GM18517 (cell line): Measurements from ENCODE around the gene ATG5.
"Not testable (repeated sequence)": the region's sequence is repeated elsewhere in the genome, so short reads cannot be mapped to it uniquely, and the experiment has no call there.

ENCODE experiments used
- ATAC-seq: cut with Tn5 transposase; IDR thresholded peaks from one replicate; pipeline ENCODE4 v1.9.1; 2021; ENCODE audit warnings: mild to moderate bottlenecking, moderate library complexity; ENCODE audit not compliant: unreplicated experiment

Gene ATG5

DNA sequence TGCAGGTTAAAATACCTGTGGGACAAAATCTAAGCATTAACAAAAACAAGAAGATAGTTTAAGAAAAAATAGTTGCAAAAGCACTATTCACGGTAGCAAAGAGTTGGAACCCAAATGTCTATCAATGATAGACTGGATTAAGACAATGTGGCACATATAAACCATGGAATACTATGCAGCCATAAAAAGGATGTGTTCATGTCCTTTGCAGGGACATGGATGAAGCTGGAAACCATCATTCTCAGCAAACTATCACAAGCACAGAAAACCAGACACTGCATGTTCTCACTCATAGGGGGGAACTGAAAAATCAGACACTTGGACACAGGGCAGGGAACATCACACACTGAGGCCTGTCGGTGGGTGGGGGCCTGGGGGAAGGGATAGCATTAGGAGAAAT, 65.8 kb downstream of the ATG5 start:
- ATAC-seq: not testable (repeated sequence)

DNA sequence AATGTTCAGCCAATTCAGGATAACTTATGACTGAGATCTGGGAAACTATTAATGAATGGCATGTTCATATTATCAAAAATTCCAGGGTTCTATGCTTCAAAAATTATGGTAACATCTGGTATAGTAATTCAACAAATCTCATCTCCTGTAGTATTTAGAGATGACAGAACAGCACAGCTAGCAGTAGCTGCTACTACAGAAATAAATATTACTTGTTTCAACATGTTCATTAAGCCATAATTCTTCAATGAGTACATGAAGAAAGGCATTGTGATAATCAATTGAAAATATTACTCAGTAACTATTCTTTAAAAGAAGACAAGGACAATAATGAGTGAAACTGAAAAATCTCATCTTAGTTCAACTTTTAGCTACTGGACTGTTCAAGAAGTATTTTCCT, 66.8 kb downstream of the ATG5 start:
- no peak for ATAC-seq

DNA sequence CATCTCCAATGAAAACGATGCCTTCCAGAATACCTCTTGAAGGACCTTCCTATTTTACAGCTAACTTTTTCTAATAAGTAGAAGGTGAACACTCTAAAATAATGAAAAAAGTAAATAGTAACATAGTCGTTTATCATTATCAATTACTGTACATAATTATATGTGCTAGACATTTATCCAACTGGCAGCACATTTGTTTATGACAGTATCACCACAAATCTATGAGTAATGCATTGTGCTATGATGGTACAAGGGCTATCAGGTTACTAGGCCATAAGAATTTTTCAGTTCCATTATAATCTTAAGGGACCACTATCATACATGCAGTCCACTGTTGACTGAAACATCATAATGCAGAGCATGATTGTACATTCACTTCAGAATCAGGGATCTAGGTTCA, 68.4 kb downstream of the ATG5 start:
- ATAC-seq: no peak

DNA sequence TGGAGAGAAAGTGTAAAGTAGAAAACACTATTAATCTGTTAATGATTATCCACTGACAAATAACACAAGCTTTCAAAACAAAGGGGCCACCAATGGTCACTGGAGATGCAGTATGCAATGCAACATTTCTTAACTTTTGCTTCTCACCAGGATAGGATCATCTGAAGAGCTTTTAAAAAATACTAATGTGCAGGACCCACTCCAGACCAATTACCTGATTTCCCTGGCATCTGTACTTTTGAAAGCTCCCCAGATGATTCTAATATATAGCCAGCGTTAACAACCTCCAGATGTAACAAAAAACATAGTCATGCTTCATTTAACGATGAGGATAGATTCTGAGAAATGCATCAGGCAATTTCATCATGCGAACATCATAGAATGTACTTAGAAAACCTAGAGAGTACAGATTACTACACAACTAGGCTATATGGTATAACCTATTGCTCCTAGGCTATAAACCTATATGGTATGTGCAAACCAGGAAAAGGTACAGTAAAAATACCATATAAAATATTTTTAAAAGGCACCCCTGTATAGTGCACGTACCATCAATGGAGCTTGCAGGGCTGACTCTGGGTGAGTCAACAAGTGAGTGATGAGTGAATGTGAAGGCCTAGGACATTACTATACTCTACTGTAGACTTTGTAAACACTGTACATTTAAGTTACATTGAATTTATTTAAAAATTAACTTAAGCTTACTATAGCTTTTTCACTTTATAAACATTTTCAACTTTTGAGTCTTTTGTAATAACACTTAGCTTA, 69.2 kb downstream of the ATG5 start:
- no peak for ATAC-seq

DNA sequence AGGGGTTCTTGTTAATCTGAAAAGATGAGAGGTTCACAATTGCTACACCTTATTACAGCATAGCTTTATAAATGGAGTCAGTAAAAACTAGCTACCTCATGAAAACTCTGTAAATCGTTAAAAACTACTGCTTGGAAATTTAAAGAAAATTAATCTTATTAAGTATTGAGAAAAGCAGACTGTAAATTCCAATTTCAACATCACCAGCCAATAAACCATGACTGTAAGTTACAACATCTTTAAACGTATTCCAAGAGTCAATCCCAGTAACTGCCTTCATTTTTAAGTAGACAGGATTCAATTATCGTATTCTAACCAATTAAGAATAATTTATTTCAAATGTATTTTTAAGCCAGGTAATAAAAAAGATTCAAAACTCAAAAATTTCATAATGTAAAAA, 70.3 kb downstream of the ATG5 start:
- ATAC-seq: no peak

- ATAC-seq: no peak
Observed at GRCh38 chr6:106254636-106255035, 70.9 kb downstream of the ATG5 start.

DNA sequence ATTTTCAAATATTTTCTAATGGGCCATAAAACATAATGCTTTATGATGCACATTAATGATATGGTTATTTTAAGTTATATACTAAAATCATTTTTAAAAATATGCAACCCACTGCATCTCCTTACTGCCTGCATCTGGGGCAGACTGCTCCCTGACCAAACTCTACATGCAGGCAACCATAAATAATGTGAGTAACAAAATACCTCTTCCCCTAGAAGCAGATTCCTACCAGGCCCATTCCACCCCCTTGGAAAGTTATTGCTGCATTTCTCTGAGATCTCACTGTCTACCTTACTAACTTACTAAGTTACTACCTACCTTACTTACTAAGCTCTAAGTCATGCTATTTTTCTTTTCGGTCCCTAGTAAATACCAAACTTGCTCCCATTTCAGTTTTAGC, 71.8 kb downstream of the ATG5 start:
- no peak for ATAC-seq

DNA sequence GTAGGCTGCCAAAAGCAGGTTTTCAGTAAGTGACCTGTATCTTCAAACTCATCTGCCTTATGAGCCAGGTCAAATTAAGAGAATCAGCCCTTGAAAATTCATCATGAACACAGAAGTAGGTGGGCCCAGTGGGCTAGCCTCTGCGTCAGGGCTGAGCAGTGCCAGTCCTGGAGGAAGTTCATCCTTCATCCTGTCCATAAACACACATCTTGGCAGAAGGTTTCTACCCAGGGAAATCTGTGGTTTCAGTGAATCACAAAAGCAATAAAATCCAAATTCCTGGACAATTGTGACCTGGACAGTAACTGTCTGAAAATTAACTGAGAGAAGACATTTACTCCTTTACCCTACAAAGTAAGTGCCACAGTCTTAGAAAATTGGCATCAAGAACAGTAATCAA, 72.4 kb downstream of the ATG5 start:
- no peak for ATAC-seq

DNA sequence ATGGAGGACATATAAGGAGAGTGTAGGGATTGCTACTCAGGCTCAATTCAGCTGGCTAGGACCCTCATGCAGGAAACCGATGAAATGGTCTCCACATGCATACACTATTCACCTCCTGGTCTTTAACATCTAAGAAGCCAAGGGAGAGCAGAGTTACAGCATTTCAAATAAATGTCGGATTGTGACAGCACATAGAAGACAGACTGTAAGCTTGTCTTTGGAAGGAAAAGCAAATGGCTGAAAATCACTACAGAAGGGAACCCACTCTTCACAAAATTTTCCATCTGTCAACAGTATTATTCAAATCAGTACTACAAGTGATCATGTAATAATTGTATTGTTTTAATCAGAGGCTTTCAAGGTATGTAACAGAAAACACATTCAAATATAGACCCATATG, 72.9 kb downstream of the ATG5 start:
- ATAC-seq: no peak

DNA sequence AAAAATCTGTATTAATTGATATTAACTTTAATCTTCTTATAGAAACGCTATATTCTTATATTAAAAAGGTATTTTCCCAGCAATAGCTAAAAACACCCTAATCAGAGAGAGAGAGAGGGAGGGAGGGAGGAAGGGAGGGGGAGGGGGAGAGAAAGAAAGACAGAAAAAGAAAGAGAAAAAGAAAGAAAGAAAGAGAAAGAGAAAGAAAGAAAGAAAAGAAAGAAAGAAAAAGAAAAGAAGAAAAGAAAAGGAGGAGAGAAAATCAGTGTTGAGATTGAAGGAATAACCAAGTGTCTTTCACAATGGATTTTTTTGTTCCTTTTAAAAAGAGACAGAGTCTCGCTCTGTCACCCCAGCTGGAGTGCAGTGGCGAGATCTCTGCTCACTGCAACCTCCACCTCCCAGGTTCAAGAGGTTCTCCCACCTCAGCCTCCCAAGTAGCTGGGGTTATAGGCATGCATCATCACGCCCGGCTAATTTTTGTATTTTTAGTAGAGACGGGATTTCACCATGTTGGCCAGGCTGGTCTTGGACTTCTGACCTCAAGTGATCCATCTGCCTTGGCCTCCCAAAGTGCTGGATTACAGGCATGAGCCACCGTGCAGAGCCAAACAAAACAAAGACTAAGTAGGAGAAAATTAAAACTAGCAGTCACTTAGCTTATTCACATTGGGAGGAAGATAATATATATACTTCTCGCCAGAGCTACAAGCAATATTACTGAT, 73.9 kb downstream of the ATG5 start:
- ATAC-seq: not testable (repeated sequence)

- ATAC-seq: no peak
Observed at GRCh38 chr6:106250953-106251352, 74.6 kb downstream of the ATG5 start.

GRCh38 chr6:106249658-106250057, 75.9 kb downstream of the ATG5 start:
- no peak for ATAC-seq

- ATAC-seq: no peak
Observed at GRCh38 chr6:106247733-106248132, 77.8 kb downstream of the ATG5 start.

GRCh38 chr6:106247293-106247692, 78.3 kb downstream of the ATG5 start:
- ATAC-seq: no peak

GRCh38 chr6:106244931-106245330, 80.6 kb downstream of the ATG5 start:
- peak; percentile 87 for ATAC-seq

DNA sequence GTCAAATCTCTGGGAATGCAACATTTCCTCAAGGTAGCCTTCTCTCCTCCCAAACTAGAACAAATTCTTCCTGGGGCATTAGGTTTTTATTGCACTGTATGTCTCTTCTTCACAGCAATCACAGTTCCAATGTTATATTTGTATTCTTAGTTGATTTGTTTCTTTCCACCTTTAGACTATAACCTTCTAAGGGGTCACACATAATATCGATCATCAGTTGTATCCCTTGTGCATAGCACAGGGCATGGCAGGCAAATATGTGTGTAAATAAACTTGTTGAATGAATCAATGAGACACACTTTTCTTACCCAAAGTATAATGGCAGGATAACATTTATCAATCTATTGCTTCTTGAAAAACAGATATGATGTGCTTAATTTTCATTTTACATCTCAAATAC, 81.0 kb downstream of the ATG5 start:
- peak; percentile 18 for ATAC-seq

GRCh38 chr6:106243261-106243660, 82.3 kb downstream of the ATG5 start:
- no peak for ATAC-seq

DNA sequence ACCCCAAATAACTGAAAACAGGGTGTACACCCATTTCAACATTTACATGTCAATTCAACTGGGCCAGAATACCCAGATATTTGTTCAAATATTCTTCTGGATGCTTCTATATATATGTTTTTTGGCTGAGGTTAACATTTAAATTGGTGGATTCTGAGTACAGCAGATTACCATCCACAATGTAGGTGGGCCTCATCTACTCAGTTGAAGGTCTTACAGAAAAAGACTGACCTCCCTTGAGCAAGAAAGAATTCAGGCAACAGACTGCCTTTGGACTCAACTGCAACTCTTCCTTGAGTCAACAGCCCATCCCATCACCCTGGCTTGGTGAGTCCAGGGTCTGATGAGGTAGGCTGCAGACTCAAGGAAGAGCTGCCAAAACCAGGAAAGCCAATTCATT, 84.1 kb downstream of the ATG5 start:
- no peak for ATAC-seq

DNA sequence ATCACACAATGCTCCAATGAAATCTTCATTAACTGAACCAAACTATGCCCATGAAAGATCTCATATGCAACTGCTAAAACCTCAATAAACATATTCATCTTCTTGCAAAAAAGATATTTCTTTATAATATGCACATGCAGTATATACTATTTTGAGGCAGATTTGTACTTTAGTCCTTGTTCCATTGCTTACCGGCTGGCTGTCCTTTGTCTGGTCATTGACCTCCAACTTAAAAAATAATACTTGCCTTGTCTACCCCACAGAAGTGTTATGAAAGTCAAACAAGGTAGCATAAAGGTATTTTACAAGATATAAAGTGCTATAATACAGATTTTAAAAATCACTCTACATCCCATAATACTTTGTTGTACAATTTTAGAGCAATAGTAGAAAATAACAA, 88.3 kb downstream of the ATG5 start:
- no peak for ATAC-seq

DNA sequence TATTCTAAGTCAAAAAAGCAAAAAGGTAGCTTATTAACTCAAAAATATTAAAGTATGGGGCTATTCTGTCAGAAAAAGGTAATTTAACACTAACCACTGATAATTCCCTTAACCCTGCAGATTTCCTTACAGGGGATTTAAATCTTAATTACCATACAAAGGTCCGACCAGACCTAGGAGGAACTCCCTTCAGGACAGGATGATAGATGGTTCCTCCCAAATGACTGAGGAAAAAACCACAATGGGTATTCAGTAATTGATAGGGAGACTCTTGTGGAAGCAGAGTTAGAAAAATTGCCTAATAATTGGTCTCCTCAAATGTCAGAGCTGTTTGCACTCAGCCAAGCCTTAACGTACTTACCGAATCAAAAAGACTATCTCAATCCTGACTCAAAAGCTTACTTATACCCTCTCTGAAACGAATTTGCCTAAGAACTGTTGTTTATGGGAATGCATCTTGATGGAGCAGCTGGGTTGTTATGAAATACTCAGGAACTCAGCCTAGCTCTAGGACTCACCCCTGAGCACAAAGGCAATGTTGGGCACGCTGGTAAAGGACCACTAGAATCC, 95.6 kb downstream of the ATG5 start:
- not testable (repeated sequence) for ATAC-seq

DNA sequence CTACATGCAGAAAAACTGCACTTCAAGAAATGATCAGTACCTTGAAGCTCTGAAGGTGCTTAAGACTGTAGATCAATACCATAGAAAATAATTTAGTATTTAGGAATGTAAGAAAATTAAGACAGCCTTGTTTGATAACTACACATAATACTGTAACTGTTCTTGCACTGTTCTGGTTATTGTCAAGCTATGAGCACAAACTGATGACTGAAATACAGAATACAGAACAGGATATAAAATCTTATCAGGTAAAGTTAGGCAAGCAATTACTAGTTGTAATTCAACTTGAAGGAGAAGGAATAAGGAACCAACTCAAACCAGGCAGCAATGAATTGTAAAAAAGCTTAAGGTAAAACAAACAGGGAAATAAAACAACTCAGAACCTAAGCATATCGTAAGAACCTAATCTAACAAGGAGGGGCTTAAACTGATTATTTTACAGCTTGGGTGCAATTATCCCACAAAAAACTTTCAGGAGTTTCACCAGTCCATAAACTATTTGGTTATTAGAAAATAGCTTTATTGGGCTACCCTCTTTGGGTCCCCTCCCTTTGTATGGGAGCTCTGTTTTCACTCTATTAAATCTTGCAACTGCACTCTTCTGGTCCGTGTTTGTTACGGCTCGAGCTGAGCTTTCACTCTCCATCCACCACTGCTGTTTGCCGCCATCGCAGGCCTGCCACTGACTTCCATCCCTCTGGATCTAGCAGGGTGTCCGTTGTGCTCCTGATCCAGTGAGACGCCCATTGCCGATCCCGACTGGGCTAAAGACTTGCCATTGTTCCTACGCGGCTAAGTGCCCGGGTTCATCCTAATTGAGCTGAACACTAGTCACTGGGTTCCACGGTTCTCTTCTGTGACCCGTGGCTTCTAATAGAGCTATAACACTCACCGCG, 97.7 kb downstream of the ATG5 start:
- ATAC-seq: no peak
